CD8-positive, alpha-beta memory T cell (primary cell): ENCODE results near the gene NACC2. TPM values are rescaled to one million over a fixed set of nuclear protein-coding genes. Genes with fewer than 3 reads are reported as not detected.

Source experiments
- CTCF ChIA-PET: fragments of 350-600 bp; sonication (Branson Sonifier 250); formaldehyde crosslinking; loops from one replicate; lab custom pipeline; 2021; ENCODE audit warnings: antibody characterized with exemption; lab: Charles Lee
- POLR2A ChIA-PET: fragments of 350-600 bp; sonication (Branson Sonifier 250); formaldehyde crosslinking; loops from one replicate; lab custom pipeline; 2021; ENCODE audit warnings: antibody characterized with exemption; lab: Charles Lee
- DNase-seq, 5 donors: peaks; one replicate each; pipeline versions ENCODE4 v3.0.0 to v3.0.0-alpha.2; 2020 to 2022; ENCODE audit warnings: mixed read lengths in 1 of 5
- H3K27ac ChIP-seq: one replicate; pipeline ENCODE4 v1.7.0; 2013; ENCODE audit warnings: low read depth, mild to moderate bottlenecking, low read length, moderate library complexity
- H3K27me3 ChIP-seq: 2 replicates; pipeline ENCODE4 v1.7.0; 2013; ENCODE audit warnings: low read length, mild to moderate bottlenecking; ENCODE audit not compliant: insufficient read depth, poor library complexity, severe bottlenecking
- H3K36me3 ChIP-seq: 2 replicates; pipeline ENCODE4 v1.7.0; 2013; ENCODE audit warnings: mild to moderate bottlenecking, low read length, moderate library complexity; ENCODE audit not compliant: insufficient read depth
- H3K4me1 ChIP-seq: 2 replicates; pipeline ENCODE4 v1.7.0; 2013; ENCODE audit warnings: mild to moderate bottlenecking, low read length, moderate library complexity; ENCODE audit not compliant: insufficient read depth
- H3K4me3 ChIP-seq: 2 replicates; pipeline ENCODE4 v1.7.0; 2013; ENCODE audit warnings: mild to moderate bottlenecking, low read length
- H3K9me3 ChIP-seq: 2 replicates; pipeline ENCODE4 v1.7.0; 2013; ENCODE audit warnings: mild to moderate bottlenecking, low read length
- H3K27ac Mint-ChIP-seq, 8 donors: one replicate each; pipeline ENCODE4 v1.8.0; 2020 to 2021; ENCODE audit warnings: mixed read lengths in 8 of 8, mild to moderate bottlenecking in 6 of 8, inconsistent platforms in 3 of 8, moderate library complexity in 3 of 8
- H3K27me3 Mint-ChIP-seq, 2 donors: one replicate each; pipeline ENCODE4 v1.8.0; 2020 to 2021; ENCODE audit warnings: mixed read lengths in 2 of 2, mild to moderate bottlenecking in 1 of 2, moderate library complexity in 1 of 2
- H3K36me3 Mint-ChIP-seq, 3 donors: one replicate each; pipeline ENCODE4 v1.8.0; 2020 to 2021; ENCODE audit warnings: mixed read lengths in 3 of 3, inconsistent platforms in 1 of 3, mild to moderate bottlenecking in 1 of 3
- H3K4me1 Mint-ChIP-seq, 3 donors: one replicate each; pipeline ENCODE4 v1.8.0; 2020 to 2021; ENCODE audit warnings: mixed read lengths in 3 of 3, inconsistent platforms in 1 of 3, mild to moderate bottlenecking in 1 of 3
- H3K4me3 Mint-ChIP-seq, 7 donors: one replicate each; pipeline ENCODE4 v1.8.0; 2020 to 2021; ENCODE audit warnings: mixed read lengths in 7 of 7, mild to moderate bottlenecking in 6 of 7, moderate library complexity in 4 of 7, inconsistent platforms in 2 of 7
- H3K9me3 Mint-ChIP-seq, 5 donors: one replicate each; pipeline ENCODE4 v1.8.0; 2020 to 2022; ENCODE audit warnings: mixed read lengths in 5 of 5, mild to moderate bottlenecking in 3 of 5, moderate library complexity in 2 of 5, inconsistent platforms in 1 of 5
- polyA plus RNA-seq: library from polyadenylated mRNA; unstranded; fragments of 300-500 nt; fragmentation: Illumina TruSeq; gene quantifications from one replicate; pipeline ENCODE4 v1.2.3, GENCODE V29; 2021
- total RNA-seq, 2 experiments: library from RNA; stranded (reverse); gene quantifications; one replicate each; pipeline ENCODE4 v1.2.3, GENCODE V29; 2021

Gene NACC2
- total and polyA plus RNA-seq, 3 experiments from 2014 or later = 2.9 to 9.1 (median 9.0) TPM

DNA sequence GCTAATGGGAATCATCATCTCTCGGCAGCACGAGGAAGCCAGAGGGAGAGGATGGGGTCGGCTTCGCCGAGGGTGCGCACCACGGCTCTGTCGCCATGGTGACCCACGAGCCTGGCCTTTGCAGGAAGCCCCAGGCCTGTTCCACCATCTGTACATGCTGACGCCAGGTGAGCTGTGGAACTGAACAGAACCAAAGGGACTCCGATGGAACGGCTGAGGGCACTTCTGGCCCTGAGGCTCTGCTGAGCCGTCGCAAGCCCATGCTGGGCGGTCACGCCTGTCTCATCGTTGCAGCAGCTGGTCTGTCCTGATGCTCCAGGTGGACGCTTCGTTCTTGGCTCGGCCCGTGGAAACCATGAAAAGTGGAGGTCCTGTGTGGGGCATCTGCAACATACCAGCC lies 99.3 kb downstream of the NACC2 start:
- POLR2A ChIA-PET = no interaction called here
- no peak overlapping the region for H3K4me3 ChIP-seq

DNA sequence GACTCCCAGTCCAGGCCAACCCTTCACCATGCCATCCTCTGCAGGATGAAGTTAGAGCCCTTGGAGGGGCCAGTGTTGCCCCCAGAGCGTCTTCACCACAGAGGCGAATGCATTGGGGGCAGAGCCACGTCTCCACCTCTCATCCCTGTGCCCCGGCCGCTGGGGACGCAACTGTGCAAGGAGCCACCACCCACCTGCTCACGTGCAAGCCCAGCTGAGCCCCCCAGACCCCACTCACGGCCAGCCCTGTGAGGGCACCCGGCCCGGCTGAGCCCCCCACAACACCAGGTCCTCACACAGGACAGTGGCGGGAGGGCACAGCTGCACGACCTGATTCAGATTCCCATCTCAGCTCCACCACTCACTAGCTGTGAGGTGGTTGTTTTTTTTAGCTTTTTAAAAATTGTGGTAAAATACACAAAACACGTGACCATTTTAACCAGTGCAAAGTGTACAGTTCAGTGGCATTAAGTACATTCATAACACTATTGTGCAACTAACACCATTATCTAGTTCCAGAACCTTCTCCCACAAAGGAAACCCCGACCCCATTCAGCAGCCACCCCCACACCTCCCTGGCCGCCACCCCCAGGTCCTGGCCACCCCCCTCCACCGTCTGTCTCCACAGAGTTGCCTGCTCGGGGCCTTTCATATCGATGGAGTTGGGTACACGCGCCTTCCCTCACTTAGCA lies 100.4 kb downstream of the NACC2 start:
- Mint-ChIP-seq H3K4me1 (peaks cover 0 to 23% (median 3%) of the 10 kb centered on the region in 3 donors), H3K27ac (peak overlapping the region in 2 of 8 donors; percentile 43 to 50), H3K4me3 (no peak overlapping the region), H3K9me3 (no peaks in the 10 kb centered on the region), H3K36me3 (no peaks in the 10 kb centered on the region), H3K27me3 (no peaks in the 10 kb centered on the region)
- Histone ChIP-seq H3K27ac (no peak overlapping the region), H3K36me3 (no peaks in the 10 kb centered on the region), H3K9me3 (no peaks in the 10 kb centered on the region), H3K27me3 (no peaks in the 10 kb centered on the region), H3K4me3 (no peak overlapping the region), H3K4me1 (peaks cover 22% of the 10 kb centered on the region)
- no peak for DNase-seq
- CTCF ChIA-PET = interaction anchor here (2.0 kb wide), 1 partner anchor 27 kb away, joined by 6 read pairs; no protein-coding TSS in a partner anchor
- POLR2A ChIA-PET = no interaction called here

More for the DNA sequence above, 99.3 kb downstream of the NACC2 start:
- H3K9me3 Mint-ChIP-seq = no peaks in the 10 kb centered on the region
- no peak overlapping the region for H3K4me3 Mint-ChIP-seq
- Histone ChIP-seq H3K27ac (no peak overlapping the region), H3K9me3 (no peaks in the 10 kb centered on the region), H3K36me3 (no peaks in the 10 kb centered on the region), H3K27me3 (no peaks in the 10 kb centered on the region), H3K4me1 (peaks cover 16% of the 10 kb centered on the region)
- H3K4me1 Mint-ChIP-seq = peaks cover 0 to 15% (median 1%) of the 10 kb centered on the region in 3 donors
- peak overlapping the region in 1 of 8 donors; percentile 17 for H3K27ac Mint-ChIP-seq
- CTCF ChIA-PET = interaction anchor here (2.0 kb wide), 1 partner anchor 29 kb away, joined by 6 read pairs; no protein-coding TSS in a partner anchor
- DNase-seq = no peak
- no peaks in the 10 kb centered on the region for H3K36me3 Mint-ChIP-seq
- H3K27me3 Mint-ChIP-seq = no peaks in the 10 kb centered on the region

DNA sequence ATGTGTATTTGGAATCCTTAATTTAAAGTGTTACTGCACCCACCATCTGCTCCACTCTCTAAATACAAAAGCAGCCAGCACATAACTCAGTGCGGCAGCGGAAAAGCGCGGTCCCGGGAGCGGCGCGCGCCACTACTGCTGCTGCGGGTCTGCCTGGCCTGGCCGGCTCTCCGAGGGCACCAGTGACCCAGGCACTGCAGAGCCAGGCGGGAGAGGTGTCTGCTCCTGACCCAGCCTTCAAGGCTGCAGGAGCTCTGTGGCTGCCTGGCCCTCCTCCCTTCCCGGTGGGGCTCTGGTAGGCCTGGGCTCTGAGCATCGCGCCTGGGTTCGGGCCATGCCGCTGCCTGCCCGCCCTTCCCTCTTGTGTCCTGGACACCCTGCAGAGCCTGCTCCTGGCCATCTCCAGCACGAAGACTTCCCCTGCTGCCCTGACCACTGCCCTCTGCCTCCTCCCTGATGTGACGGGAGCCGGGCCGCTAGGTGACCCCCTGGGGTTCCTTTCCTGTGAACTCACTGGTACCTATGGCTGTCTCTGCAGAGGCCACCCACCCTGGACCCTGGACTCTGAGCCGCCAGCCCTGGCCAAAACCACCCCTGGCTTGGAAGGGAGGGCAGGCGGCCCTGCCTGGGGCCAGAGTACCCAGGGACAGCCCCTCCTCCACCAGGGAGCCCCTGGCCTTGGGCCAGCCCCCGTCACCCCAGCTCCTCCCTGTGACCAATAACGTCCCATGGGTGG lies 101.2 kb downstream of the NACC2 start:
- H3K4me1 ChIP-seq = peaks cover 27% of the 10 kb centered on the region
- no peak overlapping the region for H3K27ac ChIP-seq

DNA sequence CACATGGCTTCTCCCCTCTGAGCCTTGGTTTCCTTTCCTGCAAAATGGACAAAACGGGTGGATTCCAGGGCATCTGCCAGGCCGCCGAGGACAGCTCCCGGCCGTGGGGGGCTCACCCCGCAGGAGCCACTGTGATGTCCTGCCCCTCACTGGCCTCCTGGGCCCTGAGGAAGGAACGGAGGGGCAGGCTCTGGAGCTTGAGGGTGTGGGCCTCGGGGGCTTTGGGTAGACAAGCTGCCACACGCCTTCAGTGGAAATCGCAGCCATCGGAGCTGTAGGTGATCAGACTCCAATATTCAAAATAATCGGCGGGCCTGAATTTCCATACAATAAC lies 101.7 kb downstream of the NACC2 start:
- ChIA-PET CTCF (no interaction called here), POLR2A (interaction anchor here (0.5 kb wide), 1 partner anchor 13 kb away, joined by 3 read pairs; no protein-coding TSS in a partner anchor)
- Mint-ChIP-seq H3K4me3 (no peak overlapping the region), H3K4me1 (peaks cover 0 to 25% (median 3%) of the 10 kb centered on the region in 3 donors), H3K36me3 (no peaks in the 10 kb centered on the region), H3K27ac (no peak overlapping the region), H3K9me3 (no peaks in the 10 kb centered on the region), H3K27me3 (no peaks in the 10 kb centered on the region)
- DNase-seq = no peak
- Histone ChIP-seq H3K27ac (no peak overlapping the region), H3K4me3 (no peak overlapping the region), H3K36me3 (no peaks in the 10 kb centered on the region), H3K27me3 (no peaks in the 10 kb centered on the region), H3K4me1 (peaks cover 27% of the 10 kb centered on the region), H3K9me3 (no peaks in the 10 kb centered on the region)

More for the DNA sequence above, 101.2 kb downstream of the NACC2 start:
- no peaks in the 10 kb centered on the region for H3K36me3 ChIP-seq
- H3K27me3 ChIP-seq = no peaks in the 10 kb centered on the region
- Mint-ChIP-seq H3K4me3 (no peak overlapping the region), H3K9me3 (no peaks in the 10 kb centered on the region), H3K4me1 (peaks cover 0 to 25% (median 3%) of the 10 kb centered on the region in 3 donors), H3K27me3 (no peaks in the 10 kb centered on the region), H3K36me3 (no peaks in the 10 kb centered on the region), H3K27ac (peak overlapping the region in 1 of 8 donors; percentile 41)
- DNase-seq = no peak
- no peak overlapping the region for H3K4me3 ChIP-seq
- H3K9me3 ChIP-seq = no peaks in the 10 kb centered on the region
- ChIA-PET CTCF (no interaction called here), POLR2A (no interaction called here)

DNA sequence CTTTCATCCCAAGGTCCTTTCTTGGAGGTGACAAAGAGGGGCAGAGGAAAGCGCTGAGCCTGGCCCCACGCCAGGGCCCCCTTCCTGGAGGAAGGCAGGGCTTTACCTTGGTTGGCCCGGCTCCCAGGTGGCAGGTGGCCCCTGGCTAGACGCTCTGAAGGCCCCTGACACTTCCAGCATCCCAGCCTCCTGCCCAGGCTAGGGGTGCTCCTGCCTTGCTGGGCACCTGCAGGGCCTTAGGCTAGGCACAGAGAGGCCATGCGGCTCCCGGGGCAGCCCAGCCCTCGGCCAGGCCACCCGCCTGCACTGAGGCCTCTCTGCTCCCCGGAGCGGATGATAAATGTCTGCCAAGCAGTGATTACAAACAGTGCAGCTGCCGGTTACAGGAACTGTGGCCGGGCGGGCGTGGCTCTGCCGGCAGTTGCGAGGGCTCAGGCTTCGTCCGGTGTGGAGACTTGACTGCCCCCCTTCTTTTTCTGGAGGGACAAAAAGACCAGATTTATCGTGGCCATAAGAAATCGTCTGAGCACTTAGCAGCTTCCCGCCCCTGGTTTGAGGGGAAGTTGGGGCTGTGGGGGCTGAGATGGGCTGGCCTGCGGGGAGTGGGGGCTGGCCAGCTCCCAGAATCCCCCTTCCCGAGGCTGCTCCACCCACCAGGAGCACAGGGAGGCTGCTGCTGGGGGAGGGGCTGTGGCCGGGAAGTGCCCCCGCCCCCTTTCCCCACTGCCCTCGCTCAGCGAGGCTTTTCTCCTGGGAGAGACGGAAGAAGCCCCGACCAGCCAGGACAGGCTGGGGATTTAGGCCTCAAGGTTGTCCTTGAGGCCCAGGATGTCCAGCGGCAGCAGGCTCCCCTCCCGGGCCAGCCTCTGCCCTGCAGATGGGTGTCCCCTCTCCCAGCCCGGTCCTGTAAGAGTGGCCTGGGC lies 102.3 kb downstream of the NACC2 start:
- peaks cover 27% of the 10 kb centered on the region for H3K4me1 ChIP-seq
- POLR2A ChIA-PET = interaction anchor here (0.5 kb wide), 1 partner anchor 14 kb away, joined by 3 read pairs; no protein-coding TSS in a partner anchor
- peak overlapping the region in 2 of 8 donors; percentile 36 to 43 for H3K27ac Mint-ChIP-seq

DNA sequence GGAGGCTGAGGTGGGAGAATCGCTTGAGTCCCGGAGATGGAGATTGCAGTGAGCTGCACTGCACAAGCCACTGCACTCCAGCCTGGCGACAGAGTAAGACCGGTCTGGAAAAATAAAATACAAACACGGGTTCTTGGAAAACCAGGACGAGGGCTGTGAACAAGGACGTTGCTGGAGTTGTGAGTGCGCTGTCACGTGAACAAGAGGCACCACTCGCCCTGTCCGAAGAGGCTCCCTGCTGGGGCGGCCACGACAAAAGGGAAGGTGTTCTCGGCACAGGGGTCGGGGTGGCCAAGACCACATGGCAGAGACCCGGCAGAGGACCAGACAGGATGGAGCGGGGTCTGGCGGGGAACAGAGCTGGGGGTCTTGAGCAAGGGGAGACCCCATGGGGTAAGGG lies 103.3 kb downstream of the NACC2 start:
- no peaks in the 10 kb centered on the region for H3K36me3 ChIP-seq
- no peak for DNase-seq
- H3K36me3 Mint-ChIP-seq = no peaks in the 10 kb centered on the region
- H3K4me3 Mint-ChIP-seq = peak overlapping the region in 1 of 7 donors; percentile 26
- POLR2A ChIA-PET = no interaction called here
- H3K9me3 Mint-ChIP-seq = no peaks in the 10 kb centered on the region
- no peak overlapping the region for H3K27ac Mint-ChIP-seq
- no peaks in the 10 kb centered on the region for H3K27me3 Mint-ChIP-seq
- peaks cover 27% of the 10 kb centered on the region for H3K4me1 ChIP-seq
- H3K27ac ChIP-seq = no peak overlapping the region
- no peaks in the 10 kb centered on the region for H3K27me3 ChIP-seq
- no peaks in the 10 kb centered on the region for H3K9me3 ChIP-seq
- CTCF ChIA-PET = no interaction called here
- H3K4me1 Mint-ChIP-seq = peaks cover 0 to 25% (median 3%) of the 10 kb centered on the region in 3 donors
- no peak overlapping the region for H3K4me3 ChIP-seq

More for the DNA sequence above, 102.3 kb downstream of the NACC2 start:
- Mint-ChIP-seq H3K9me3 (no peaks in the 10 kb centered on the region), H3K4me3 (peak overlapping the region in 5 of 7 donors; percentile 19 to 63 (median 35)), H3K4me1 (peaks cover 0 to 25% (median 3%) of the 10 kb centered on the region in 3 donors), H3K27me3 (no peaks in the 10 kb centered on the region), H3K36me3 (no peaks in the 10 kb centered on the region)
- peak overlapping the region; percentile 8 for H3K4me3 ChIP-seq
- H3K9me3 ChIP-seq = no peaks in the 10 kb centered on the region
- no peak overlapping the region for H3K27ac ChIP-seq
- H3K27me3 ChIP-seq = no peaks in the 10 kb centered on the region
- no peaks in the 10 kb centered on the region for H3K36me3 ChIP-seq
- CTCF ChIA-PET = no interaction called here
- peak in 2 of 5 donors; percentile 24 to 57 for DNase-seq

DNA sequence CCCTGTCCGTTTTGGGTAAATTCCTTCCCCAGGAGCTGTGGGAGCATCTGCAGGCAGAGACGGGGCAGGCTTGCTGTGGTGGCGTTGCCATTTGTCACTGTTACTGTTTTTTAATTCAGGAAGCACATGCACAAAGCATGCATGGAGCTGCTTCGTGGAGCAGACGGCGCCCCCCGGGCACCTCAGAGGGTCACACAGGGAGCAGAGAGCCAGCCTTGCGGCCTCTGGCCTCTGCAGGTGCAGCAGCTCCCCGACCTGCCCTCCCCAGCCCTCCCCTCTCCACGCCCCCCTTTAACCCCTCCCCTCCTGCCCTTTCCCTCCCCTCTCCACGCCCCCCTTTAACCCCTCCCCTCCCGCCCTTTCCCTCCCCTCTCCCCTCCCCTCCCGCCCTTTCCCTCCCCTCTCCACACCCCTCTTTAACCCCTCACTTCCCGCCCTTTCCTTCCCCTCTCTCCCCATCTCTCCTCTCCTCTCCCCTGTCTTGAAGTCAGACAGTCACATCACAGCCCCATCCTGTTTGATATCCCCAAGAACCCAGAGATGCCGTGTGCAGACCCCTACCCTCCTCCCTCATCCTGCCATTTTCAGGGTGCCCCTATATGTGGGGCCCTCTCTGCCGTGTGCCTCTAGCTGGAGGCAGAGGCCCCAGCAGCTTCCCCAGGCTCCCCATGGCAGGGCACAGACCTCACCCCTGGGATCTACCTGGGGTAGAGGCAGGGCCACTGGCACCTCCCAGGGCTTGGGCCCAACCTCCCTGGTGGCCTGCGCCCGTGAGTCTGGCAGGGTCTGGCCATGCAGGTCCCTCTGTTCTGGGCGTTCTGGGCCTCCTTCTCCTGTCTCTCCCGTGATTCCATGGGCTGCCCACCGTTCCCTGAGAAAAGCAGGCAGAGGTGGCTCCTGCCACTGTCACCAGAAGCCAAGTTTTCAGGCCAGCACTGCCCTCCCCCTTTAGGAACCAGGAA lies 104.3 kb downstream of the NACC2 start:
- ChIA-PET POLR2A (no interaction called here), CTCF (interaction anchor here (1.9 to 2.7 kb wide), 2 partner anchors 24 to 132 kb away, joined by 5 to 9 read pairs; no protein-coding TSS in a partner anchor)
- Histone ChIP-seq H3K9me3 (no peaks in the 10 kb centered on the region), H3K27ac (no peak overlapping the region), H3K4me3 (peak overlapping the region; percentile 53), H3K27me3 (no peaks in the 10 kb centered on the region), H3K36me3 (no peaks in the 10 kb centered on the region), H3K4me1 (peaks cover 27% of the 10 kb centered on the region)
- Mint-ChIP-seq H3K27ac (peak overlapping the region in 1 of 8 donors; percentile 61), H3K4me1 (peaks cover 0 to 25% (median 3%) of the 10 kb centered on the region in 3 donors), H3K9me3 (no peaks in the 10 kb centered on the region), H3K36me3 (no peaks in the 10 kb centered on the region), H3K4me3 (peak overlapping the region in 6 of 7 donors; percentile 28 to 63 (median 55)), H3K27me3 (no peaks in the 10 kb centered on the region)
- DNase-seq = peak; percentile 10 to 60 (median 38)
